Germinal center (tissue), 1 donor: ENCODE data around the gene ZBTB24.

Experiments
- DNase-seq: peaks from one replicate; pipeline ENCODE4 v3.0.0; 2012; ENCODE audit warnings: mixed read lengths, low spot score

Gene ZBTB24

GRCh38 chr6:109420751-109421150 lies 62.3 kb downstream of the ZBTB24 start:
- no peak for DNase-seq

GRCh38 chr6:109417646-109418045 lies 65.4 kb downstream of the ZBTB24 start:
- no peak for DNase-seq
